ENCODE measurements around the gene POLN. TPM values are rescaled to one million over a fixed set of nuclear protein-coding genes. Genes with fewer than 3 reads are reported as not detected.

POLN gene
- total RNA-seq, 1 donor from 2014 or later, result 2.2 TPM

DNA sequence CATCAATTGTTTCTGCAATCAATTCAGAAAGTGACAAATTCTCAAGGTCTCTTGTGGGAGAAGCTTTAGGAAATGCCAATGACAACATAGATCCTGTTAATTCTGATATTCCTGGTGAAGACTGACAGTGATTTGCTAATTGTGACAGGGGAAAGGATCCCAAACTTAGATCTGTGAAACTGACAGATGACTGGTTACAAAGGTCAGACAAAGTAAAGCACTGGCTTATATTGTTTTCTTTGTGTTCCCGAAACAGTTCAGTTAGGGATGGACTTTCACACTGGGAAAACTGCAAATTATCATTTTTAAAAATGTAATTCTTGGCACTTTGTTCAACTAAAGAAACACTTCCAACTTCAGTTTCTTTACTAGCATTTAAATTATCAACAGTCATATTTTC lies 152.7 kb downstream of the POLN start:
- ATAC-seq, result no peak

DNA sequence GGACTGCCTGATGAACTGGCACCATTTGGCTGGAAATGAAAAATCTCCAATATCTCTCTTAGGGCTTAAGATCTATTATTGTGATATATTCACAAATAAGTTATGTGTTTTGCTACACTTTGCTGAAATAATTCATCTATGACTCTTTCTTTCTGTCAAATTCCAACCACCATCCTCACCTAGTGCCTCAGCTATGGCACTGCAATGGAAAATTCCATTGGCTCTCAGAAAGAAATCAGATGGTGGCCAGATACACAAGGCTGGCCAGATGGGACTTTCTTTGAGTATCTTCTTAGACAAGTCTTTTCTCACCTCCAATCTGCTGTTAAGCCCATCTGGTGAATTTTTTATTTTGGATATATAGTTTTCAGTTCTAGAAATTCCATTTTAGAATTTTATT lies 154.8 kb downstream of the POLN start:
- DNase-seq (ENCODE audit: low spot score) (no peak), ATAC-seq (no peak)

More for the DNA sequence above, 152.7 kb downstream of the POLN start:
- DNase-seq (ENCODE audit: low spot score), result no peak

DNA sequence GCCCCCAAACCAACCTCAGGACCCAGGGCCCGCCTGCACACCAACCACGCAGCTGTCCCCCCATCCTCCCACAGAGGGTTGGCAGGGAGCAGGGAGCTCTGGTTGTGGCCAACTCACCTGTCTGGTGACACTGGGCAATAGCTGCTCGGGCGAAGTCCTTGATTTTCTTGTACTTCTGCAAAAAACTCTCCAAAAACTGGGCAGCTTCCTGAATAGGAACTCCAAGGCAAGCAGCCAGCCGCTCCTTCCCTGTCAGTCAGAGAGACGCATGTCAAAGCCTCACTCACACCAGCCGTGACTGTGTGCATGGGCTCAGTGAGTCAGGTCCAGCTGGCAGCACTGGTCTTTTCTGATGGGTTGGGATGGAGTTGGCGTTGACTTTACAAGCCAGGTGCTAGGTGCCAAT lies 156.4 kb downstream of the POLN start:
- DNase-seq (ENCODE audit: low spot score) (peak; percentile 86), ATAC-seq (peak; percentile 72)

DNA sequence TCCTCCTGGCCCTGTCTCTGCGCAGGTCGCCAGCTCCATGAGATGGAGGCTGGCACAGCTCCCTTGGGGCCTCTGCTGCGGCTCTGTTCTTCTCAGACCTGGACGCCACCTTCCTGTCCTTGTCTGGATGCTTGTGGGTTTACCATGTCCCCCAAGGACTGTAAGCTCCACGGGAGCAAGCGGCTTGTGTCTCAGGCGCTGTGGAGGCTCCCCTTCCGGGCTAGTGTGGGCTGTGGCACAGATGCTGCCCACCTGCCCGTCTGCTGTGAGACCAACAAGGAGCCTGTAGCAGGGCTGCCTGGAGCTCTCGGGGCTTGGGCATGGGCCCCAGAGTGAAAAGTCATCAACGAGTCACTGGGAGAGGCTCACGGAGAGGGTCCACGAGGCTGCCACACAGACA lies 157.6 kb downstream of the POLN start:
- ATAC-seq (no peak), DNase-seq (ENCODE audit: low spot score) (peak; percentile 44)

DNA sequence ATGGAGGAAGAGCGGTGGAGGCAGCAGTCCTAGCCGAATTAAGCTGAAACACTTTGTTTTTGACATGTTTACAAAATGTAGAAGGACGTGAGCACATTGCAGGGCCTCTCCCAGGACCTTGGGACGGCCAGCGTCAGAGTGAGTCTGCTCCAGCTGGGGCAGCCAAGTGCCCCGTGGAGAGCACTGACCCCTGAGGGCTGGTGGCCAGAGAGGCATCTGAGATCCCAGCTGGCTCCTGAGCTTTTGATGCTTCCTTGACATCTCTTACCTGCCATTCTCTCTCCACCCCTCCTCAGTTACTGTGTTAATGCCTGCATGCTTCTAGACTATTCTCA lies 158.1 kb downstream of the POLN start:
- peak; percentile 92 for ATAC-seq
- peak; percentile 91 for DNase-seq (ENCODE audit: low spot score)

DNA sequence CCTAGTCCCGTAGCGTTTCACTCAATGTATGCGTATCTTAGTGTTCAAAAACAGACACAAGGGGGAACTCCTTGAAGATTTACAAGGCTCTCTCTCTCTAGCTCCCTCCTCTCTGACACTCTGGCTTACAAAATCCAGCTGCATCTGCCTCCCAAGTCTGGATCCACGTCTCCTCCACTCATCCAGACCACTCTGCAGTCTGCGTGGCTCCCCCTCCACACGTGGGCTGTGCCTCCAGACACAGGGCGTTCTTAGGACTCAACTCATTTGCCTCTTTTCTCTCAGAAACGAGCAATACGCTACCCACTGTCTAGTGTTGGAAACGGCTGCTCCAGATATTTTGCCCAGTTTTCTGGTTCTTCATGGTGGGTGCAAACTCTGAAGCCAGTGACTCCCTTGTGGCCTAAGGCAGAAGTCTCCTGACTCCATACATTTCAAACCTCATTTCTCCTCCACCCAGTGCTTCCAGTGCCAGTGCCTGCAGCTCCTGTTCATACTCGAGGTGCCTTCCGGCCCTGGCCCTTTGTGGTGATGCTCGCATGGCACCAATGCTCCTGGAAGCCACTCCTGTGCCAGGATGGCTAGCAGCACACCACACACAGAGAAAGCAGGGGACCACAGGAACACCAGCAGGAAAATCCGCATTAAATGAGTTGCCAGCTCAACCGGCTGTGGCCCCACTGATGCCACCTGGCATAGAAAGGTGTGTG lies 158.7 kb downstream of the POLN start:
- ATAC-seq, result no peak
- DNase-seq (ENCODE audit: low spot score), result peak; percentile 41

DNA sequence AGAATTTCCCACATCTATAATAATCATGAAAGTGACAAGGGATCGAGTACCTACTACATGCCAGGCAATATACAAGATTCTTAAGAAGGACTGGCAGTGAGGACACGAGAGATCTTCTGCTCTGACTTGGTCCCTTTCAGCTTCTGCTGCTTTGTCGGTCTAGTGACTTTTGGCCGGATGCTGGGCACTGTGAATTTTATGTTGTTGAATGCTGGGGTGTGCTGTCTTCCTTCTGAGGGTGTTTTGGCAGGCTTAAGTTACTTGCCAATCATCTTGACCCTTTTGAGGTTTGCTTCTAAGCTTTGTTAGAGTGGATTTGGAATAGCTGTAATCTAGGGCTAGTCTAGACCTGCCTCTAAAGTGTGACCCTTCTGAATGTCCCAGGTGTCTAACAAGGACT lies 159.3 kb downstream of the POLN start:
- DNase-seq (ENCODE audit: low spot score) (no peak), ATAC-seq (no peak)

DNA sequence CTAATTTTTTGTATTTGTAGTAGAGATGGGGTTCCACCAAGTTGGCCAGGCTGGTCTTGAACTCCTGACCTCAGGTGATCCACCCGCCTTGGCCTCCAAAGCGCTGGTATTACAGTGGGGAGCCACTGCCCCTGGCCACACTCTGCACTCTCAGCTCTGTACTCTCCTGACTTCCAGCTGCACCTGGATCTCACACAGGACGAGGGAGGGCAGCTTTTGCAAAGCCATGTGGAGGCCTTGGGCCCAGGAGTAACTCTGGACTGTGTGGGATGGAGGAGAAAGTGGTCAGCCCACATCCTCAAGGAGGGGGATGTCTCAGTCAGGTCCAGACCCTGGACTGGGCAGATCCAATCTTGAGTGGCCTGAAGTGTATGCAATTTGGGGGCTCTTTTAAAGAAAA lies 159.8 kb downstream of the POLN start:
- ATAC-seq, result no peak
- peak; percentile 30 for DNase-seq (ENCODE audit: low spot score)

DNA sequence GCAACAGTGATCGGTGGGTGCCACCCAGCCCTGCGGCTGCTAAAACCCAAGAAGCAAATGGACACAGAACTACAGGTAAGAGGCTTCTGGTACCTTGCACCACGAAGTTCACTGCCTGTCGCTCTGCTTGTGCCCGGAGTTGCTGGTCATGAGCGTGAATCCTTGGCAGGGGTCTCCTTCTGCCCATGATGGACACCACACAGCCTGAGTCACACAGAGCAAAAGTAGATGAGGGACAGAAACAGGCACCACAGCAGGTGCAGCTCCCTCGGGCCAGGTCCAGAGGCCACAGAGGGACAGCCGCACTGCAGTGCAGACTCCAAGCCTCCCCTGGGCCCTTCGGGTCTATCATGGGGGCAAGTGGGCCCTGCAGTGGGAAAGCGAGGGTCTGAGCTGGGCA lies 160.4 kb downstream of the POLN start:
- ATAC-seq, result no peak
- DNase-seq (ENCODE audit: low spot score), result peak; percentile 33

DNA sequence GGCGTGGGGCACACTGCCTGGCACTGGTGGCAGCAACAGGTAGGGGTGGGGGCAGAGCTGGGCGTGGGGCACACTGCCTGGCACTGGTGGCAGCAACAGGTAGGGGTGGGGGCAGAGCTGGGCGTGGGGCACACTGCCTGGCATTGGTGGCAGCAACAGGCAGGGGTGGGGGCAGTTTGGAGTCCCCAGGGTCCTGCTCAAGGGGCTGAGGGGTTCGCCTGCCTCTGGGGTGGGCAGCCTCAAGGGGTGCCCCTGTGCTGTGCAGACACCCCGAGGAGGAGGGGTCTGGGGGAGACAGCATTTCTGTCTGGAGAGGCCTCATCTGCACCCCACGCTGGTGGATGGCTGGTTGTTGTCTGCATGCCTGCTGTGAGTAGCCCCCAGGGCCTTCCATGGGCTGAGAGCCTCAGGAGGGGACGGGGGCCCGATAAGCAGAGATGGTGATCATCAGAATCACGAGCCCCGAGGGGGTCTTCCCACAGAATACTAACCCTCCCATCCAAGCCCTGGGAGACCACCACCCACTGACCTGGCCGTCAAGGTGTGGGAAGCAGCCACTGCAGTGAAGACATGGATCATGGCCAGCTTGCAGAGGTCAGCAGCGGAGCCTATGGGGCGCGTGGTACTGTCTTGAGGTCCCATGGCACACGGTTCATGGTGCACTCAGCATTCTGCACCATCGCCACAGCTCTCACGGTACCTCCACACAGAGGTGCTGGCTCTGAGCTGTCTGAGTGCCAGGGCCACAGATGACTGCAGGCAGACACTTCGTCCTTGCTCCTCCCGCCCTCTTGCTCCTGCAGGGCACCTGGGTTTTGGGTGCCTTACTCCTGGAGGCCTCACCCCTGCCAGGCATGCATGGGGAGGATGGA lies 161.3 kb downstream of the POLN start:
- DNase-seq (ENCODE audit: low spot score) (no peak), ATAC-seq (no peak)

DNA sequence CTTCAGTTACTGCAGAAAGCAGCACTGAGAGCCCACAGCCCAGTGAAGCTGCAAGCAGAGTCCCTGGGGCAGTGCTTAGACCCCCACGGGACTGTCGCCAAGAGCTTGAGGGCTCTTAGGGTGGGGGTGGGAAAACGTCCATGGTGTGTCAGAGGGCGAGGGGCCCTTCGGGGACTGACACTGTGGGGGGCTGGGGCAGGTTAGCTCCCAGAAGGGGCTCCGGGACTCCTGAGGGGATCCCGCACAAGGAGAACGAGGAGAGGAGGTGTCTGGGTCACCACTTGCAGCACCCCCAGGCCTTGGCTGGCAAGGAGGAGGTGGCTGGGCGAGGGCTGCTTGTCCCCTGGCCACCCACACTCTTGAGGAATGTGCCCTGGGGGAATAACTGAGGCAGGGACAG lies 162.0 kb downstream of the POLN start:
- ATAC-seq, result no peak
- no peak for DNase-seq (ENCODE audit: low spot score)

DNA sequence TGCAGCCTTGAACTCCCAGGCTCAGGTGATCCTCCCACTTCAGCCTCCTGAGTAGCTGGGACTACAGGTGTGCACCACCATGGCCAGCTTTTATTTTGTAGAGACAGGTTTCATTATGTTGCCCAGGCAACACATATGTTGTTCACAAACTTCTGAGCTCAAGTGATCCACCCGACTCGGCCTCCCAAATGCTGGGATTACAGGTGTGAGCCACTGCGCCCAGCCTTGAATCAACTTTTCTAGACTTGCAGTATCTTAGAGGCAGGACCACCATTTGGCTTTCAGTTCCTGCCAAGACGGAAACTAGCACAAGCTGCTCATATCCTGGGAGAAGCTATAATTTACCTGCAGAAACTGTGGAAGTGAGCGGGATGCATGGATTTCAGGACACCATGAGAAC lies 162.9 kb downstream of the POLN start:
- DNase-seq (ENCODE audit: low spot score) (no peak), ATAC-seq (no peak)

DNA sequence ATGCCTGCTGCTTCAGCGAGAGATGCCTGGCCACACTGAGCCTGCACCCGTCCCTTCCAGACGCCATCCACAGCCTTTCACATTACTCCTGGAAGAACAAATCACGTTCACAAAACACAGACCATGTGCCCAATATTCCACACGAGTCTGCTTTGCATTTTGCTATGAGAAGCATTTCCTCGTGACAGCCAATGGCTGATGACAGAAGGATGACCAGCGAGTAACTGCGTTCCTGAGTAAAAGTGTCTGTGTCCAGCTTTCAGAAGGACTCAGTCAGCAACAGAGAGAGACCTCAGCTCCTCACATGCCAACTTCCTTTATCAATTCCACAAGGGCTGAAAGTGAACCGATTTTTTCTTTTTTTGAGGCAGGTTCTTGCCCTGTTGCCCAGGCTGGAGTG lies 163.3 kb downstream of the POLN start:
- no peak for ATAC-seq
- DNase-seq (ENCODE audit: low spot score), result no peak

DNA sequence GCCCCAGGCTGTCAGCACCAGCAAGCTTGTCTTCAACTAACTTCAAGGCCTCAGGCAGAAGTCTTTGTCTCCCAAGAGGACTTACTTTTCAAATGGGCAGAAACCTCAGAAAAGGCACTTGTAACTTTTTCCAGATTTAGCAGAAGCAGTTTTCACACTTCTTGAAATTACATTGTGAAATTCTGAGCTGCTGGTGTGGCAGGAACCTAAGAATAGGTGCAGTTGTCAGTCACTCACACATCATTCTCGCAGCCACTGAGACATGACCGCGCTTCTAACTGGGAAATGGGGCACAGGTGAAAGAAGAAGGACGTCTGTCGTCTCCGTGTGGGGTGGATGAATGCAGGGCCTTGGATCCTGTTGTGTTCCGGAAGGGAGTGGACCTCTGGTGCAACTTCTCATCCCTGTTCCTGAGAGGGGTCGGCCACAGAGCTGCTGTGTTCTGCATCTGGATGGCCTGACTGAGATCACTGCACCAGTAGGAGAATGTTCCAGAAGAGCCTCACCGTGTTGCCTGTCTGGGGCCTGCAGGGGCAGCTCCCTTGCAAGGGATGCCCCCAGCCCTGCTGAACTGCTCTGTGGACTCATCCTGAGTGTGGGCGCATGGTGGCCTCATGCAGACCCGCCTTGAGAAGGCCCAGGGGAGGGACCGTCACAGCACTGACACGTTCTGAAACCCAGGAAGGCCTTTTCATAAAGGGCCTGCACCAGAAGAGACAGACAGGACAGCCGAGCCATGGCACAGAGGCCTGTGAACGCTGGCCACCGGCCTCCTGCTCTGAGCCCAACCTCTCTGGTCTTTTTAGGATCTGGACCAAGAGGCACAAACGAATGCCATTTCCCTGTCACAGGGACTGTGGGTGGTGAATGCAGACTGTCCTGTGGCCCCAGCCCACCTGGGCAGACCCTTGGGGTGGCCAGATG lies 164.1 kb downstream of the POLN start:
- ATAC-seq (no peak), DNase-seq (ENCODE audit: low spot score) (no peak)

DNA sequence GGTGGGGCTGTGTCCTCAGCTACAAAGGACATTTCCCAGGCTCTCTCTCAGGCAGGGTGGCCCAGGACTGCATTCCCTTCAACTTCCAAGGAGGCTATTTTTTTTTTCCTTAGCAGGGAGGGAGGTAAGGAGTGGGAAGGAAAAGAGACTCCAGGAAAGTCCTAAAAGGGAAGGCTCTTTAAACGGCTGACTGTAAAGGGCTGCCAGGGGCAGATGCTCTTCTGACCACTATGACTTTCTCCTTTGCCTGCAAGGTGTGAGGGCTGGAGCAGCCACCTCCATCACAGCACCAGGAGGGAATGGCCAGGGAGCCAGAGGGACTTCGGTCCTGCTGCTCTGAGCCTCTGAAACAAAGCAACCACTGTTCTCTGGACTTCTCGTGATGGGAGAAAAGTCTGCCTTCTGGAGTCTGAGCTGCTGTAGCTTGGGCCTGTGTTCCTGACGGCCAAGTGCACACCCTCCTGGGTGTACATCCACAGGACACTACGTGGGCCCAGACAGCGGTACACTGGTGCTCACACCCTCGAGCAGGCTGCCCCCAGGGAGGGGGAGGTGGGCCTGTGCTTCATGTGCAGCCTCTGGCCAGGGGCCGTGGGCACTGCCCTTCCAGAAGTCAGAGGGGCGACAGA lies 164.9 kb downstream of the POLN start:
- ATAC-seq, result no peak
- DNase-seq (ENCODE audit: low spot score), result no peak

DNA sequence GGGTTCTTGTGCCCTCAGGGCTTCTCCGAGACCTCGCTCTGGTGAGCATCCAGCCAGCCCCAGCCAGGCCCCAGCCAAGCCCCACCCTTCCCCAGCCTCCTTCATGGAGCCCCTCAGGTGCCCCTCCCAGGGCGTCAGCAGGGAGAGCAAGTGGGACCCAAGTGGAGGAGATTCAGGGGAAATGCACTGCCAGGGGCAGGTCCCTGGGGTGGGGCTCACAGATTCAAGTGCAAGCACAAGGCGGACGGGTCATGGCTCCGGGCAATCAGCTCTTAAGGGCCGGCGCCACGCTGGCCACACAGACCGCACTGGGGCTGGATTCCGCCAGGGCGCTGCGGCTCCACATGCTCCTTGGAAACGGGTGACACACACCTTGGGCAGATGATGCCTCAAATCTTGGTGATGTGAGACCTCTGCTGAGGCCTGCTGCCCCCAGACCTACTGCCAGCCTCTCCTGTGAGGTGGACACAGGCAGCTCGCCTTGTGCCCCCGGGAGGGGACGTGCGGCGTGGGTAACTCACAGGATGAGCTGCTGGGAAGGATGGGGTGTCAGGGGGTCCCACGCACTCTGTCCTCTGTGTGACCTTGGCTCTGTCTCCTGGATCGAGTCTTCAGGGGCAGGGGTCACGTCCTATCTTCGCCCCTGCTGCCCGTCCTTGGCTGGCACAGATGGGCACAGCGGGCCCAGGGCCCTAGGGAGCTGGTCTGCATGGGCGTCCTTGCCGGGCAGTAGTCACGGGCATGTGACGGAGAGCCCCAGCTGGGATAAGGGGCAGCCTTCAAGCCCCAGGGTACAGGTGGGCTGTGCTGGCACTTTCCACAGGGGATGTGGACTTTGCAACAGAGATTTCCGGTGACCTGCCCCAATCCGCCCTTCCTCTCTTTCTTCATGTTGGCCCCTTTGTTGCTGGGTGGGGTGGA lies 165.7 kb downstream of the POLN start:
- ATAC-seq (no peak), DNase-seq (ENCODE audit: low spot score) (no peak)

DNA sequence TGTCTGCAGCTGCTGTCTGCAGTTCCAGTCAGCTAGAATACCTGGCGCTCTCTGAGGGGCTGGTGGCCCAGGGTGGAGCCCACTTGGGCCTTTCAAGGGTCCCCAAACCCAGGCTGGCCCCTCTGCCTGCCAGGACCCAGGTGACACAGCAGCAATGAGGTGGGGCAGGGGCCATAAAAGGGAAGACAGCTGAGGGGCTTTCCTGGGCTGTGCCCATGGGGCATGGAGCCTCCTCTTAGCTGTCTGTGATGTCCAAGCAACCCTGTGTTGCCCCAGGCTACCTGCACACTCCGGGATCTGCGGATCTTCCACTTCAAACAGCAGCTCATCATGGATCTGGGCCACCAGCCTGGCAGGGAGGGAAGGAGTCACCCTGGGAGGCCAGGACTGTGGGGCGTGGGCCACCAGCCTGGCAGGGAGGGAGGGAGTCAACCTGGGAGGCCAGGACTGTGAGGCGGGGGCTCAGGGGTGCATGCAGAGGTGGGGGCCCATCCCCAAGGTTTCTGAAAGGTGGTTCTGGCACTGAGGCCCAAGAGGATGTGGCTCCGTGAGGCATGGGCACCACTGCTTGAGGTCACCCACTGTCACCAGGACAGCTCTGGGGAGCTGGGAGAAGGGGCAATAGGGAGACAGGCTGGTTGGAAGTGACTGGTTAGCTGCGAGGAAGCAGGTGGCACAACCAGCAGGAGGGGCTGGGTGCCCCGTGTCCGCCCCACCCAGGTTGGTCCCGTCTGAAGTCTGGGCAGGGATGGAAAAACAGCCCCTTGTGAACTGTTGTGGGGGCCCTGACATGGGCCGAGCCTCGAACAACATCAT lies 166.5 kb downstream of the POLN start:
- ATAC-seq (no peak), DNase-seq (ENCODE audit: low spot score) (no peak)

DNA sequence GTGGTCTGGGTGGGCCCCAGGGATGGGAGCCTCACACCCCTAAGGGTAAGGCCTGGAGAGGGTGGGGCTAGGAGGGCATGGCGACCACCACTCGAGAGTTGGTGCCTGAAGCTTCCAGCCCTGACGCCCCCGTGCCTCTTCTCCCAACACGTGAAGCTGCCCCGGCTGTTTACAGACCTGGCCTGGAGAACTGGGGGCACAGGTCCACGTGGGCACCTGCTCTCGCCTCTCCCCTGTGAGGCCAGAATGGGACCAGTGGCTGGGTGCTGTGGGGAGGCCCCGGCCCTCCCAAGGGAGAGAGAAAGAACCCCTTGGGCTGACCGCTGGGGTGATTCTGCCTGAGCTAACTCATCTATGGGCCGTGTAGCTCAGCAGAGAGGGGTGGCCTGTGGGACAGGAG lies 167.3 kb downstream of the POLN start:
- no peak for DNase-seq (ENCODE audit: low spot score)
- no peak for ATAC-seq
